ENCODE data around the gene SLC25A19.

- TF ChIP-seq CTCF (conservative IDR thresholded peaks at IDR 0.05; ENCODE audit: low read depth in 2 of 2) (no peak), EZH2 (IDR thresholded peaks at IDR 0.05; ENCODE audit: low read depth, unreplicated experiment) (no peak), REST (IDR thresholded peaks at IDR 0.05; ENCODE audit: unreplicated experiment) (no peak), EZH2phosphoT487 (IDR thresholded peaks at IDR 0.05; ENCODE audit: unreplicated experiment) (no peak), NANOG (IDR thresholded peaks at IDR 0.05; ENCODE audit: borderline replicate concordance) (no peak), CREB1 (CRISPR knock-in tag; IDR thresholded peaks at IDR 0.05; ENCODE audit: low read depth) (no peak), JUNB (IDR thresholded peaks at IDR 0.05; ENCODE audit: unreplicated experiment) (no peak)
Measured at GRCh38 chr17:75252039-75252816, 37.0 kb downstream of the SLC25A19 start.

Measured in GM23338 (cell line).